GM19025 (cell line): ENCODE measurements around the gene IFT25.
A peak's percentile ranks its signal among the peaks of the same experiment; 100 is the strongest.
"Not testable (repeated sequence)": the region's sequence is repeated elsewhere in the genome, so short reads cannot be mapped to it uniquely, and the experiment has no call there.

Experiments used
- ATAC-seq: cut with Tn5 transposase; IDR thresholded peaks from one replicate; pipeline ENCODE4 v1.9.1; 2021; ENCODE audit warnings: mild to moderate bottlenecking, low read depth, moderate library complexity; ENCODE audit not compliant: unreplicated experiment

Gene IFT25

GRCh38 chr1:53890522-53890941, 55.0 kb downstream of the IFT25 start:
- no peak for ATAC-seq

DNA sequence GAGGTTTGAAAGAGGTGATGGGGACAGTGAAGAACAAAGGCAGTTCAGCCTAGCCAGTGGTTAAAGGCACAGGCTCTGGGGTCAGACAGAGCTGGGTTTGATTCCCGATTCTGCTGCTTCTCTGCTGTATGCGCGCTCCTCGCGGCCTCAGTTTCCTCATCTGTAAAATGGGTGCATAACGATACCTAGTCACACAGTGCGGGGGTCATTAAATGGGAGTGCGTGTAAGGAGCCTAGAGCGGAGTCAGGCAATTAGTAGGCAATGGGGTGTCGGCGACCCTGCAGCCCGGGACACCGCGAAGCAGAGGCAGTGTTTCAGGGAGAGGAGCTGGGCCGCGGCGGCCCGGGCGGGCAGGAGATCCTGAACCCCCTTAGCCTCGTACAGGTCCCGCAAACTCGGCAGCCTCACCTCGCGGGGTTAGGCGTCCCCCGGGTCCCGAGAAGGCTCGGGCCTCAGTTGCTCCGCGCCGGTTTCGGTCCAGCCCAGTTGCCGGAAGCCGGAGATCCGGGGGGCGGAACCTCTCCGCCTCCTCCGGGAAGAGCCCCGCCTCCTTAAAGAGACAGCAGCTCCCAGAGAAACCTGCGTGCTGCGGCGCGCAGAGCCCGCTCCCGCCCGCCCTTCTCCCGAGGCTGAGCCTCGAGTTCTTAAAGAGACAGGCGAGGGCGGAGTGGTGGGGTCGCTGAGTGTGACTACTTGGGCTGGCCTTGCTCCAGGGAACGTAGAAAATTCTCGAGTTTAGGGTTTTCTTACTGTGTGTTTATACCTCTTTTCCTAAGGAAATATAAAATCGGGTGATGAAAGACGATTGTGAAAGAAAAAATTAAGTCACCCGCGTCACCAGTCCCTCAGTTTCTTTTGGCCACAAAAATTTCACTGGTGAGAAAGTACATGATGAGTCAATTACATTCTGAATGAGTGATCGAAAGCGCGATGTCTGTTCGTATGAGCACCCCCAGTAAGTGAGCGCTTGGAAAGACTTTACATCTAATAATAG, 55.9 kb downstream of the IFT25 start, which contains the start of gene YIPF1:
Gene YIPF1, minus strand, starts transcription at position 494 of the 995 bp plus-strand sequence. CDS start 860 bp downstream, outside the sequence.
- peak; percentile 96 for ATAC-seq

DNA sequence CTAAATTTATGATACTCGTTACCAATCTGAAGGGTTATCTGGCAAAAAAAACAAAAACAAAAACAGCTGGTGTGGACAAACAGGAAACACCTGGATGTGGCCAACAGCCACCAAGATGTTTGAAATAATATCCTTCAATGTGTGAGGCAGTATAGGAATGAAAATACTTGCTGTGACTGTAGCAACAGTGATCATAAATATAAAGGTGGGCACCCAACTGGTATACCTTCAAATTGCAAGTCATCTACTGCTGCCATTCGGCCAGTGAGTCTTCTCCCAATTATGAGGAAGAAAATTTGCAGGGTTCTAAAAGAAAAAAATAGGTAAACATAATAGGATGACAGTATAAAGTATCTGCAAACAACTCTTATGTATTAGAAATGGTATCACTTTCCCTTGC, 56.8 kb downstream of the IFT25 start:
- ATAC-seq: no peak

GRCh38 chr1:53883600-53883999, 61.9 kb downstream of the IFT25 start:
- not testable (repeated sequence) for ATAC-seq

DNA sequence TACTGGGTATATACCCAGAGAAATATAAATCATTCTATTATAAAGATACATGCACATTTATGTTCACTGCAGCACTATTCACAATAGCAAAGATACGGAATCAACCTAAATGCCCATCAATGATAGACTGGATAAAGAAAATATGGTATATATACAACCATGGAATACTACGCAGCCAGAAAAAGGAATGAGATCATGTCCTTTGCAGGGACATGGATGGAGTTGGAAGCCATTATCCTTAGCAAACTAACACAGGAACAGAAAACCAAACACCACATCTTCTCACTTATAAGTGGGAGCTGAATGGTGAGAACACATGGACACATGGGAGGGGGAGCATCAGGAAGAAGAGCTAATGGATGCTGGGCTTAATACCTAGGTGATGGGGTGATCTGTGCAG, 63.6 kb downstream of the IFT25 start:
- not testable (repeated sequence) for ATAC-seq

- no peak for ATAC-seq
Observed at GRCh38 chr1:53878492-53879105, 66.9 kb downstream of the IFT25 start.

- not testable (repeated sequence) for ATAC-seq
Observed at GRCh38 chr1:53875150-53875549, 70.3 kb downstream of the IFT25 start.

DNA sequence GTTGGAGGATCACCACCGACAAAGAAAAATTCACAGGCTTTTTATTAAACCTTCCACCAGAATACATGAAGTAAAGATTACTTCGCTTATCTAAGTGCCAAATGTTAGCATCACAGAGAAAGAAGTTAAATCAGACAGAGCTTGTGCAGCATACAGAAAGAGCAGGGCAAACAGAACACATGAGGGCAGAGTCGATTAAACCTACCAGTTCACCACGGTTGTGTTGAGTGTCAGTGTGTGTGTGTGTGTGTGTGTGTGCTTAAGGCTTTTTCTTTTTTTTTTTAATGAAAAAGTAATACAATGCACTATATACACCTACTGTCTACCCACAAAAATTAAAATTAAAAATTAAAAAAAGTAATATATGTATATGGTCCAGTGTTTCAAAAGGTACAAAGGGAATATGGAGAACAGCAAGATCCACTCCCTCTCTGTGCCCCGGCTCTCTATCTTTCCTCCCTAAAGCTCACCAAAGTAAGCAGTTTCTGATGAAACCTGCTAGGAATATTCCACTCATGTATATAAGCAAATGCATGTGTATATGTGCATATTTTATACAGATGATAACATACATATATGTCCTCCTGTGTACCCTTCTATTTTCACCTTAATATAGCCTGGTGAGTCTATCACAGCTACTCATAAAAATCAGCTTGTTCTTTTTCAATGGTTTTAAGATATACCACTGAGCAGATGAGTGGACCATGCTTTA, 73.6 kb downstream of the IFT25 start:
- ATAC-seq: no peak
